ENCODE data around the gene FAM204A.

DNA sequence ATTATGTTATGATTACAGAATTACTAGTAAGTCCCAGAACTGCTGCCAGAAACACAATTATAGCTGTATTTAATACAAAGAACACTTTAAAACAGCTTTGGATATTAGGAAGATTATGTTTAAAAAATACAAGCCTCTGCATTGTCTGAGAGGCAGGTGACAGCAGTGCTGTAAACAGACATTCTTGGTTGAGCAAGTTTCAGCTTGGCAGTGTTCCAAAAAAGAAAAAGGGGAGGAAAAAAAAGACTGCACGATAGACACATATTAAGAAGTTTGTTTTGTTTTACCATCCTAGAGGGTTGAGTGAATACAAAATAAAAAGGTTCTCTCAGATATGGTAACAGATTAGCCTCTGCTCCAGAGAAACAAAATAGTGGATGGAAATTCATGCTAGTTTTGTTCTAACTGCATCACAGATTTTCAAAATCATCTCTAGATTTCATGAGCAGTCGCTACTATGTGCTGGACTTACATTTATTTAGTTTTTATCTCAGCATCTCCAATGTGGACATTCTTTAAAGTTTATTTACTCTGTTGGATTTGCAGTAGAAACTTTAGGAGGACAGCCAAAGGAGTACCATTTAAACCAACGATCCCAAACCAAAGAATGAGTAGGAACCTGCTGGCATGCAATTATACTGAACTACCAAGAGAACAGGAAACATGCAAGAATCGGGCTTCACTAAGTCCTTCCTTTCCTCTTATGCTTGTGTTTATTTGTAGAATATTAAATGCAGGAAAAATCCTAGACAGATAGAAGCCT, 9.0 kb downstream of the FAM204A start:
- TF ChIP-seq, protein P1, sequence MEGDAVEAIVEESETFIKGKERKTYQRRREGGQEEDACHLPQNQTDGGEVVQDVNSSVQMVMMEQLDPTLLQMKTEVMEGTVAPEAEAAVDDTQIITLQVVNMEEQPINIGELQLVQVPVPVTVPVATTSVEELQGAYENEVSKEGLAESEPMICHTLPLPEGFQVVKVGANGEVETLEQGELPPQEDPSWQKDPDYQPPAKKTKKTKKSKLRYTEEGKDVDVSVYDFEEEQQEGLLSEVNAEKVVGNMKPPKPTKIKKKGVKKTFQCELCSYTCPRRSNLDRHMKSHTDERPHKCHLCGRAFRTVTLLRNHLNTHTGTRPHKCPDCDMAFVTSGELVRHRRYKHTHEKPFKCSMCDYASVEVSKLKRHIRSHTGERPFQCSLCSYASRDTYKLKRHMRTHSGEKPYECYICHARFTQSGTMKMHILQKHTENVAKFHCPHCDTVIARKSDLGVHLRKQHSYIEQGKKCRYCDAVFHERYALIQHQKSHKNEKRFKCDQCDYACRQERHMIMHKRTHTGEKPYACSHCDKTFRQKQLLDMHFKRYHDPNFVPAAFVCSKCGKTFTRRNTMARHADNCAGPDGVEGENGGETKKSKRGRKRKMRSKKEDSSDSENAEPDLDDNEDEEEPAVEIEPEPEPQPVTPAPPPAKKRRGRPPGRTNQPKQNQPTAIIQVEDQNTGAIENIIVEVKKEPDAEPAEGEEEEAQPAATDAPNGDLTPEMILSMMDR (IDR thresholded peaks at IDR 0.05): no peak
- no peak for TF ChIP-seq POLR2A (IDR thresholded peaks at IDR 0.05)

Data from testis (tissue), 2 donors.